MM.1S (cell line): ENCODE results near the gene GCNT2.

Experiments
- EZH2 ChIP-seq: fragments of 300-600 bp; sonication (generic); optimal IDR thresholded peaks from 2 replicates; pipeline ENCODE3; 2017; ENCODE audit warnings: low read depth, mild to moderate bottlenecking, antibody characterized with exemption, low read length, mixed read lengths
- TF ChIP-seq, protein P1 (sequence below): fragments of 300-600 bp; sonication (generic); IDR thresholded peaks from 2 replicates; pipeline ENCODE4 v1.5.1; 2016; ENCODE audit warnings: antibody characterized with exemption, low read length, mixed read lengths

- TF ChIP-seq, protein P1, sequence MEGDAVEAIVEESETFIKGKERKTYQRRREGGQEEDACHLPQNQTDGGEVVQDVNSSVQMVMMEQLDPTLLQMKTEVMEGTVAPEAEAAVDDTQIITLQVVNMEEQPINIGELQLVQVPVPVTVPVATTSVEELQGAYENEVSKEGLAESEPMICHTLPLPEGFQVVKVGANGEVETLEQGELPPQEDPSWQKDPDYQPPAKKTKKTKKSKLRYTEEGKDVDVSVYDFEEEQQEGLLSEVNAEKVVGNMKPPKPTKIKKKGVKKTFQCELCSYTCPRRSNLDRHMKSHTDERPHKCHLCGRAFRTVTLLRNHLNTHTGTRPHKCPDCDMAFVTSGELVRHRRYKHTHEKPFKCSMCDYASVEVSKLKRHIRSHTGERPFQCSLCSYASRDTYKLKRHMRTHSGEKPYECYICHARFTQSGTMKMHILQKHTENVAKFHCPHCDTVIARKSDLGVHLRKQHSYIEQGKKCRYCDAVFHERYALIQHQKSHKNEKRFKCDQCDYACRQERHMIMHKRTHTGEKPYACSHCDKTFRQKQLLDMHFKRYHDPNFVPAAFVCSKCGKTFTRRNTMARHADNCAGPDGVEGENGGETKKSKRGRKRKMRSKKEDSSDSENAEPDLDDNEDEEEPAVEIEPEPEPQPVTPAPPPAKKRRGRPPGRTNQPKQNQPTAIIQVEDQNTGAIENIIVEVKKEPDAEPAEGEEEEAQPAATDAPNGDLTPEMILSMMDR, result no peak
- TF ChIP-seq EZH2, result no peak
Measured at GRCh38 chr6:10580570-10580969, 59.4 kb downstream of the GCNT2 start.
